Breast epithelium (tissue), 4 donors: ENCODE data around the gene CD302. TPM values are rescaled to one million over a fixed set of nuclear protein-coding genes. Genes with fewer than 3 reads are reported as not detected.
"Not testable (repeated sequence)": the region's sequence is repeated elsewhere in the genome, so short reads cannot be mapped to it uniquely, and the experiment has no call there.

Source experiments
- DNase-seq, 2 donors: peaks; one replicate each; pipeline ENCODE4 v3.0.0-alpha.2; 2019; ENCODE audit warnings: low spot score in 2 of 2
- H3K27ac ChIP-seq, 2 donors: fragments of 200-600 bp; sonication (generic) in 1 of 2; one replicate each; pipeline ENCODE4 v1.5.1; 2016 to 2019; ENCODE audit warnings: mild to moderate bottlenecking in 1 of 2
- H3K27me3 ChIP-seq, 2 donors: fragments of 200-600 bp; sonication (generic) in 1 of 2; one replicate each; pipeline versions ENCODE4 v1.5.1 to v1.6.0; 2017 to 2019; ENCODE audit warnings: control low read depth in 1 of 2, mild to moderate bottlenecking in 1 of 2
- H3K36me3 ChIP-seq: fragments of 200-600 bp; one replicate; pipeline ENCODE4 v1.5.1; 2019
- H3K4me1 ChIP-seq, 2 donors: fragments of 200-600 bp; sonication (generic); one replicate each; pipeline ENCODE4 v1.5.1; 2016 to 2019; ENCODE audit warnings: control low read depth in 1 of 2
- H3K4me3 ChIP-seq, 3 donors: fragments of 200-600 bp; sonication (generic); 1 replicate in 2 of 3; 2 replicates in 1 of 3; pipeline ENCODE4 v1.5.1; 2016 to 2019; ENCODE audit warnings: mild to moderate bottlenecking in 3 of 3, moderate library complexity in 2 of 3
- H3K9me3 ChIP-seq, 2 donors: fragments of 200-600 bp; sonication (generic) in 1 of 2; one replicate each; pipeline ENCODE4 v1.5.1; 2016 to 2019; ENCODE audit warnings: control low read depth in 1 of 2
- POLR2A ChIP-seq: fragments of 450-650 bp; IDR thresholded peaks from one replicate; pipeline ENCODE4 v1.6.1; 2016; ENCODE audit warnings: antibody characterized with exemption, mild to moderate bottlenecking, moderate library complexity
- POLR2AphosphoS5 ChIP-seq, 3 donors: sonication (generic); formaldehyde crosslinking; IDR thresholded peaks; one replicate each; pipeline ENCODE4 v1.6.1; 2017; ENCODE audit warnings: antibody characterized with exemption in 3 of 3
- intact Hi-C: fragments of 100-400 bp; cut with DNase I; formaldehyde crosslinking; loops from one replicate; pipeline ENCODE4 v1.15.1; 2023; ENCODE audit warnings: low total_unique reads
- total RNA-seq, 3 donors: library from RNA; depleted of rRNA; stranded (reverse); fragments of >200 nt; gene quantifications; one replicate each; pipeline ENCODE4 v1.1.0, GENCODE V29; 2016
- TF ChIP-seq, protein P1 (sequence below), 3 donors: fragments of 450-650 bp; IDR thresholded peaks; one replicate each; pipeline ENCODE4 v1.5.1; 2016 to 2017; ENCODE audit warnings: antibody characterized with exemption in 3 of 3, mild to moderate bottlenecking in 3 of 3, moderate library complexity in 3 of 3

CD302 gene
- total RNA-seq, 3 donors from 2014 or later, result 61.0 to 141 (median 105) TPM

DNA sequence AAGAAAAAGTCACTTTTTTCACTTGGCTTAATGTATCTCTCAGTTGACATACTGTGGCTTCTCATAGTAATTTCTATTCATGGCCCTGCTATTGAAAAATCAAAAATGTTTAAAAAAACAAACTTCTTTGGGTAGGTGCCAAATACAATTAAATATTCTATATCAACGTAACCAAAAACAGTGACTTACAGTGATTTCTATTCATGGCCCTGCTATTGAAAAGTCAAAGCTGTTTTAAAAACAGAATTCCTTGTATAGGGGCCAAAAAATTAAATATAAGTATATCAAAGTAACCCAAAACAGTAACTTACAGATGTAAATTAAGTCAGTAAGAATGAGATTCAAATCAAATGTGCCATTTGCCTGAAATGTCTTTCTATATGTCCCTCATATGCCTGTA lies 31.4 kb upstream of the CD302 start:
- TF ChIP-seq POLR2AphosphoS5 (IDR thresholded peaks at IDR 0.05) (no peak), POLR2A (no peak)
- TF ChIP-seq, protein P1, sequence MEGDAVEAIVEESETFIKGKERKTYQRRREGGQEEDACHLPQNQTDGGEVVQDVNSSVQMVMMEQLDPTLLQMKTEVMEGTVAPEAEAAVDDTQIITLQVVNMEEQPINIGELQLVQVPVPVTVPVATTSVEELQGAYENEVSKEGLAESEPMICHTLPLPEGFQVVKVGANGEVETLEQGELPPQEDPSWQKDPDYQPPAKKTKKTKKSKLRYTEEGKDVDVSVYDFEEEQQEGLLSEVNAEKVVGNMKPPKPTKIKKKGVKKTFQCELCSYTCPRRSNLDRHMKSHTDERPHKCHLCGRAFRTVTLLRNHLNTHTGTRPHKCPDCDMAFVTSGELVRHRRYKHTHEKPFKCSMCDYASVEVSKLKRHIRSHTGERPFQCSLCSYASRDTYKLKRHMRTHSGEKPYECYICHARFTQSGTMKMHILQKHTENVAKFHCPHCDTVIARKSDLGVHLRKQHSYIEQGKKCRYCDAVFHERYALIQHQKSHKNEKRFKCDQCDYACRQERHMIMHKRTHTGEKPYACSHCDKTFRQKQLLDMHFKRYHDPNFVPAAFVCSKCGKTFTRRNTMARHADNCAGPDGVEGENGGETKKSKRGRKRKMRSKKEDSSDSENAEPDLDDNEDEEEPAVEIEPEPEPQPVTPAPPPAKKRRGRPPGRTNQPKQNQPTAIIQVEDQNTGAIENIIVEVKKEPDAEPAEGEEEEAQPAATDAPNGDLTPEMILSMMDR (IDR thresholded peaks at IDR 0.05), result no peak
- Histone ChIP-seq H3K27me3 (no peaks in the 10 kb centered on the region), H3K27ac (no peak overlapping the region), H3K4me1 (no peaks in the 10 kb centered on the region), H3K9me3 (no peaks in the 10 kb centered on the region), H3K4me3 (no peak overlapping the region), H3K36me3 (no peaks in the 10 kb centered on the region)
- intact Hi-C loops, result no loop called here
- no peak for DNase-seq

DNA sequence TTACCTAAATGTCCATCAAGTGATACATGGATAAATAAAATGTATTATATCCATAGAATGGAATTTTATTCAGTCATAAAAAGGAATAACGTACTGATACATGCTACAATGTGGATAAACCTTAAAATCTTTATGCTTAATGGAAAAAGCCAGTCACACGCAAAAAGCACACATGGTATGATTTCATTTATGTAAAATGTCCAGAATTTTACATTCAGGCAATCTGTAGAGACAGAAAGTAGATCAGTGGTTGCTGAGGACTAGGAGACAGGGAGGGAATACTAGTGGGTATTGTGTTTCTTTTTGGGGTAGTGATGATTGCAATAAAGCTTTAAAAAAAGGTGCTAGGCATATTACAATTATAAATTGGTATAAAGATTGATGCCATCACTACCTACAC lies 30.7 kb upstream of the CD302 start:
- H3K4me1 ChIP-seq, result no peaks in the 10 kb centered on the region
- H3K4me3 ChIP-seq, result no peak overlapping the region
- intact Hi-C loops, result no loop called here
- H3K36me3 ChIP-seq, result no peaks in the 10 kb centered on the region
- no peaks in the 10 kb centered on the region for H3K9me3 ChIP-seq
- no peak for DNase-seq
- TF ChIP-seq, protein P1 (IDR thresholded peaks at IDR 0.05), result no peak
- TF ChIP-seq POLR2AphosphoS5 (IDR thresholded peaks at IDR 0.05) (no peak), POLR2A (no peak)
- H3K27me3 ChIP-seq, result no peaks in the 10 kb centered on the region
- H3K27ac ChIP-seq, result no peak overlapping the region

DNA sequence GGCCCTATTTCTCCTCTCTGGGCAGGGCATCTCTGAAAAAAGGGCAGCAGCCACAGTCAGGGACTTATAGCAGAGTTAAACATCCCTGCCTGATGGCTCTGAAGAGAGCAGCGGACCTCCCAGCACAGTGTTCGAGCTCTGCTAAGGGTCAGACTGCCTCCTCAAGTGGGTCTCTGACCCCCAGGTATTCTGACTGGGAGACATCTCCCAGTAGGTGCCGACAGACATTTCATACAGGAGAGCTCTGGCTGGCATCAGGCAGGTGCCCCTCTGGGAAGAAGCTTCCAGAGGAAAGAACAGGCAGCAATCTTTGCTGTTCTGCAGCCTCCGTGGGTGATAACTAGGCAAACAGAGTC lies 24.4 kb upstream of the CD302 start:
- intact Hi-C loops, H3K4me3 ChIP-seq, DNase-seq, H3K27me3 ChIP-seq, H3K9me3 ChIP-seq, H3K36me3 ChIP-seq, H3K27ac ChIP-seq, H3K4me1 ChIP-seq: not testable (repeated sequence)

DNA sequence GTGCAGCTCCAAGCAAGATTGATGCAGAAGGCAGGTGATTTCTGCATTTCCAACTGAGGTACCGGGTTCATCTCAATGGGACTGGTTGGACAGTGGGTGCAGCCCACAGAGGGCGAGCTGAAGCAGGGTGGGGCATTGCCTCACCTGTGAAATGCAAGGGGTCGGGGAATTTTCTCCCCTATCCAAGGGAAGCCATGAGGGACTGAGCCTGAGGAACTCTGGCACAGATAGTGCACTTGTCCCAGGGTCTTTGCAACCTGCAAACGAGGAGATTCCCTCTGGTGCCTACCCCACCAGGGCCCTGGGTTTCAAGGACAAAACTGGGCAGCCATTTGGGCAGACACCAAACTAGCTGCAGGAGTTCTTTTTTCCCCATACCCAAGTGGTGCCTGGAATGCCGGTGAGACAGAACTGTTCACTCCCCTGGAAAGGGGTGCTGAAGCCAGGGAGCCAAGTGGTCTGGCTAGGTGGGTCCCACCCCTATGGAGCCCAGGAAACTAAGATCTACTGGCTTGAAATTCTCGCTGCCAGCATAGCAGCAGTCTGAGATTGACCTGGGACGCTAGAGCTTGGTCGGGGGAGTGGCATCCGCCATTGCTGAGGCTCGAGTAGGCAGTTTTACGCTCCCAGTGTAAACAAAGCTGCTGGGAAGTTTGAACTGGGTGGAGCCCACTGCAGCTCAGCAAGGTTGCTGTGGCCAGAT lies 23.9 kb upstream of the CD302 start:
- H3K9me3 ChIP-seq, H3K4me1 ChIP-seq, intact Hi-C loops, H3K4me3 ChIP-seq, H3K27me3 ChIP-seq, DNase-seq, H3K27ac ChIP-seq, H3K36me3 ChIP-seq: not testable (repeated sequence)

DNA sequence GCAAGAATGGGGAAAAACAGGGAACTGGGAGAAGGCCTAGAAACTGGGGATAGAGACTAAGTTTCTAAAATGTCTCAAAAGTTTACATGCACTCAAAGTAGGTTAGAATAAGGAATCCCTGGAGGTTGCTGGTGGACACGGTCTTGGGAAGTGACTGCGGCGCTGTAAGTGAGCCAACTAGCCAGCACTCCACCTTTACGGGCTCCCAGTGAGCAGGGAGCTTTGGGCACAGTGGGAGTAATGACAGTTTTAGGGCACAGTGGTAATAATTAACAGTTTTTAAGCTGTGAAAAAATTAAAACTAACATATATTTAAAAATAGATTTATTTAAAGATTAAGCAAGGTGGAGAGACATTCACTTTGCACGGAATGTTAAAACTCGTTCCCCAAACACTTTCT lies 20.9 kb upstream of the CD302 start:
- intact Hi-C loops, result no loop called here
- no peak for DNase-seq
- Histone ChIP-seq H3K27me3 (no peaks in the 10 kb centered on the region), H3K4me1 (no peaks in the 10 kb centered on the region), H3K36me3 (no peaks in the 10 kb centered on the region), H3K9me3 (no peaks in the 10 kb centered on the region), H3K27ac (no peak overlapping the region), H3K4me3 (no peak overlapping the region)
- TF ChIP-seq, protein P1 (IDR thresholded peaks at IDR 0.05), result no peak
- TF ChIP-seq POLR2AphosphoS5 (IDR thresholded peaks at IDR 0.05) (no peak), POLR2A (no peak)

DNA sequence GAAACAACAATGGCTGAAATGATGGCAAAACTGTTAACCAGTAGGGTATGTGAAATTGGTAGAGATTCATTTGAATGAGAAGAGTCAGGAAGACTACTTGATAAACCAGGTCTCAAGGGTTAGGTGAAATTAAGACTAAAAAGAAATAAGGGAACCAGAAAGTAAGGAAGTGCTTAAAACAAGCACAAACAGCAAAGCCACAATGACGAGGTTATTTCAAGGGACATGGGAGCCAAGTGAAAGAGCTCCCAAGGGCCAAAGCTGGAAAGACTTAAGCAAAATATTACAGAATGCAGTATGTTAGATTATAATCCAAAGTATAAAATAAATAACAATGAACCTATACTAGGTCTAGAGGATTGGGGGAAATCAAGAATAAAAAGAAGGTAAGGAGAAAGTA lies 19.3 kb upstream of the CD302 start:
- Histone ChIP-seq H3K27ac (no peak overlapping the region), H3K36me3 (no peaks in the 10 kb centered on the region), H3K4me1 (no peaks in the 10 kb centered on the region), H3K9me3 (no peaks in the 10 kb centered on the region), H3K4me3 (no peak overlapping the region), H3K27me3 (no peaks in the 10 kb centered on the region)
- DNase-seq, result no peak
- TF ChIP-seq POLR2AphosphoS5 (IDR thresholded peaks at IDR 0.05), result no peak
- intact Hi-C loops, result no loop called here

DNA sequence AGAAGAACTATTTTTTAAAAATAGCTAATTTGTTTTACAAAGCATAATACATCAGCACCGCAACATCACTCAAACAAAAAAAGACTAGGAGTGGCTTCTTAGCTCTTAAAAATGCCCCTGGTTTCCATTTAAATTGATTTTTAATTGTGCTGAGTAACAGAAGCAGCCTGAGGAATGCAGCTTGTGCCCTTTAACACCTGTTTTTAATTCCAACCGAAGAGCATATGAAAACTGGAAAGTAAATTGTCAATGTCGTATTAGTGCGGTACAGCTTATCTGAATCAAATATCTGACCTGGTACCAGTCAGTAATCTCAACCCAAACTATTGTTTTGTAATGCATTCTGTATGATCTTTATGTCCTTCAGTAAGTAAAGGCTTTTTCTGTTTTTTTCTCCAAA lies 13.2 kb upstream of the CD302 start:
- H3K27me3 ChIP-seq, result no peaks in the 10 kb centered on the region
- no peak overlapping the region for H3K4me3 ChIP-seq
- TF ChIP-seq, protein P1 (IDR thresholded peaks at IDR 0.05), result no peak
- TF ChIP-seq POLR2A (no peak), POLR2AphosphoS5 (IDR thresholded peaks at IDR 0.05) (no peak)
- H3K27ac ChIP-seq, result no peak overlapping the region
- H3K4me1 ChIP-seq, result no peaks in the 10 kb centered on the region
- no peak for DNase-seq
- intact Hi-C loops, result no loop called here
- no peaks in the 10 kb centered on the region for H3K9me3 ChIP-seq
- H3K36me3 ChIP-seq, result no peaks in the 10 kb centered on the region
